Liver (tissue), 9 donors: ENCODE measurements around the gene FAM216B. TPM values are rescaled to one million over a fixed set of nuclear protein-coding genes. Genes with fewer than 3 reads are reported as not detected.

ENCODE experiments used
- DNase-seq: peaks from one replicate; pipeline ENCODE4 v3.0.0-alpha.2; 2017; ENCODE audit warnings: low spot score
- H3K27ac ChIP-seq, 2 donors: one replicate each; pipeline ENCODE4 v1.7.0; 2013; ENCODE audit warnings: inconsistent platforms in 2 of 2, low read length in 2 of 2, control low read depth in 1 of 2, low read depth in 1 of 2, mild to moderate bottlenecking in 1 of 2
- H3K27me3 ChIP-seq, 4 donors: one replicate each; pipeline versions ENCODE4 v1.6.1 to v1.7.0; 2013; ENCODE audit warnings: low read length in 3 of 4, inconsistent platforms in 1 of 4, mild to moderate bottlenecking in 1 of 4, moderate library complexity in 1 of 4; ENCODE audit not compliant: control insufficient read depth in 4 of 4, insufficient read depth in 4 of 4
- H3K36me3 ChIP-seq, 4 donors: one replicate each; pipeline versions ENCODE4 v1.6.1 to v1.7.0; 2013; ENCODE audit warnings: low read length in 3 of 4, mild to moderate bottlenecking in 3 of 4, low read depth in 1 of 4, moderate library complexity in 1 of 4; ENCODE audit not compliant: control insufficient read depth in 4 of 4, insufficient read depth in 3 of 4
- H3K4me1 ChIP-seq, 4 donors: one replicate each; pipeline versions ENCODE4 v1.6.1 to v1.7.0; 2013; ENCODE audit warnings: low read length in 3 of 4, mild to moderate bottlenecking in 3 of 4, moderate library complexity in 1 of 4; ENCODE audit not compliant: control insufficient read depth in 4 of 4, insufficient read depth in 4 of 4
- H3K4me3 ChIP-seq, 3 donors: one replicate each; pipeline versions ENCODE4 v1.6.1 to v1.7.0; 2013; ENCODE audit warnings: low read length in 3 of 3, control low read depth in 1 of 3, low read depth in 1 of 3, mild to moderate bottlenecking in 1 of 3
- H3K9ac ChIP-seq, 2 donors: one replicate each; pipeline ENCODE4 v1.7.0; 2013; ENCODE audit warnings: low read length in 2 of 2, mild to moderate bottlenecking in 2 of 2, moderate library complexity in 2 of 2, control low read depth in 1 of 2, low read depth in 1 of 2
- H3K9me3 ChIP-seq, 4 donors: one replicate each; pipeline versions ENCODE4 v1.6.1 to v1.7.0; 2013; ENCODE audit warnings: low read length in 3 of 4; ENCODE audit not compliant: control insufficient read depth in 4 of 4
- ATF3 ChIP-seq: IDR thresholded peaks from 2 replicates; pipeline ENCODE4 v1.6.1; 2016; ENCODE audit warnings: antibody characterized with exemption
- CTCF ChIP-seq: fragments of 150-350 bp; IDR thresholded peaks from 2 replicates; pipeline ENCODE4 v1.5.1; 2017; ENCODE audit warnings: improper control_type of control experiment, low read depth, low read length; ENCODE audit not compliant: missing input control
- EGR1 ChIP-seq, 2 donors: IDR thresholded peaks; 2 replicates each; pipeline ENCODE4 v1.6.1; 2016 to 2018; ENCODE audit warnings: antibody characterized with exemption in 2 of 2, low read depth in 2 of 2
- FOXA1 ChIP-seq: IDR thresholded peaks from 2 replicates; pipeline ENCODE4 v1.6.1; 2016; ENCODE audit warnings: antibody characterized with exemption
- FOXA2 ChIP-seq: IDR thresholded peaks from 2 replicates; pipeline ENCODE4 v1.6.1; 2016; ENCODE audit warnings: antibody characterized with exemption
- GABPA ChIP-seq, 2 donors: IDR thresholded peaks in 1 of 2; conservative IDR thresholded peaks in 1 of 2; 2 replicates each; pipeline ENCODE4 v1.6.1; 2016; ENCODE audit warnings: antibody characterized with exemption in 2 of 2, mild to moderate bottlenecking in 1 of 2, moderate library complexity in 1 of 2
- HNF4A ChIP-seq, 2 donors: conservative IDR thresholded peaks; 2 replicates each; pipeline ENCODE4 v1.6.1; 2016; ENCODE audit warnings: antibody characterized with exemption in 2 of 2, mild to moderate bottlenecking in 2 of 2
- HNF4G ChIP-seq: IDR thresholded peaks from 2 replicates; pipeline ENCODE4 v1.6.1; 2016; ENCODE audit warnings: antibody characterized with exemption
- JUND ChIP-seq, 2 donors: IDR thresholded peaks; 2 replicates each; pipeline ENCODE4 v1.6.1; 2016; ENCODE audit warnings: antibody characterized with exemption in 2 of 2
- MAX ChIP-seq: IDR thresholded peaks from 2 replicates; pipeline ENCODE4 v1.6.1; 2016; ENCODE audit warnings: antibody characterized with exemption
- NR2F2 ChIP-seq: IDR thresholded peaks from 2 replicates; pipeline ENCODE4 v1.6.1; 2016; ENCODE audit warnings: antibody characterized with exemption
- RAD21 ChIP-seq, 2 donors: IDR thresholded peaks; 2 replicates each; pipeline ENCODE4 v1.6.1; 2016; ENCODE audit warnings: antibody characterized with exemption in 2 of 2, mild to moderate bottlenecking in 2 of 2
- REST ChIP-seq: IDR thresholded peaks from 2 replicates; pipeline ENCODE4 v1.6.1; 2016; ENCODE audit warnings: antibody characterized with exemption, mild to moderate bottlenecking
- RXRA ChIP-seq, 2 donors: IDR thresholded peaks; 2 replicates each; pipeline ENCODE4 v1.6.1; 2017 to 2018; ENCODE audit warnings: antibody characterized with exemption in 2 of 2, mild to moderate bottlenecking in 1 of 2
- SP1 ChIP-seq: IDR thresholded peaks from 2 replicates; pipeline ENCODE4 v1.6.1; 2018; ENCODE audit warnings: antibody characterized with exemption, mild to moderate bottlenecking
- TAF1 ChIP-seq: conservative IDR thresholded peaks from 2 replicates; pipeline ENCODE4 v1.6.1; 2016; ENCODE audit warnings: antibody characterized with exemption, mild to moderate bottlenecking
- YY1 ChIP-seq: IDR thresholded peaks from 2 replicates; pipeline ENCODE4 v1.6.1; 2016; ENCODE audit warnings: antibody characterized with exemption, mild to moderate bottlenecking
- WGBS: extraction: QIAGEN DNeasy Blood & Tissue Kit; methylation state at CpG from one replicate; pipeline ENCODE4 v1.1.7; 2013; 5-methylcytosine and 5-hydroxymethylcytosine counted together
- polyA plus RNA-seq, 2 donors: library from polyadenylated mRNA; stranded (reverse) in 1 of 2; unstranded in 1 of 2; fragments of 200-250 nt in 1 of 2; fragments of >200 nt in 1 of 2; fragmentation: Nextera tagmentation in 1 of 2; extraction: Ambion mirVana in 1 of 2; gene quantifications; one replicate each; pipeline versions ENCODE4 v1.2.1 to v1.2.3, GENCODE V29; 2013 to 2015
- total RNA-seq, 2 donors: library from RNA; depleted of rRNA; stranded (reverse); fragments of >200 nt; gene quantifications; one replicate each; pipeline ENCODE4 v1.2.3, GENCODE V29; 2014
- TF ChIP-seq, protein P1 (sequence below): IDR thresholded peaks from 2 replicates; pipeline ENCODE4 v1.6.1; 2016; ENCODE audit warnings: antibody characterized with exemption
- donor health status: healthy.
- donor health status: healthy.
- donor health status: healthy.
- donor health status: healthy.
- donor health status: healthy.

The FAM216B gene
- total and polyA plus RNA-seq, 4 donors = not detected

DNA sequence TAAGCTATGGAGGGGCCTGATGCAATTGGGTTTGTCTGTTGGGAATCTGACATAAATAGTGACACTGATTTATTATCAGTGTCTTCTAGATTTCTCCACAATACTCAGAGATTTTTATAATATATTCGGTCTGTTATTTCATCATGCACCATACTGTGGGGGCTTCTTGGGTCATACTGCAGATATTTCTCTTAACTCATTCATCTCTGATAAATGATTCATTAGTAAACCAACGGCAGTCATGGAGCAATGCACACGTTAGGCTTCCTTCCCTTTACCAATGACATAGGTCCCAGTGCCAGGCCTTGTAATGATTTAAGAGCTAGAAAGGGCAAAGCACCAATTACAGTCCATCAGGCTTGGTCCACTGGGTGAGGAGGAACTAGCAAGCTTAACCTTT, 53.6 kb downstream of the FAM216B start:
- H3K4me1 ChIP-seq = peaks cover 0 to 9% (median 5%) of the 10 kb centered on the region in 4 donors
- H3K27ac ChIP-seq = no peak overlapping the region
- WGBS = 85% methylated on average over 3 of the region's 3 CpGs
- no peaks in the 10 kb centered on the region for H3K27me3 ChIP-seq
- no peaks in the 10 kb centered on the region for H3K36me3 ChIP-seq
- DNase-seq = no peak
- TF ChIP-seq SP1 = no peak
- TF ChIP-seq TAF1 = no peak
- no peaks in the 10 kb centered on the region for H3K9me3 ChIP-seq
- H3K4me3 ChIP-seq = no peak overlapping the region
- no peak overlapping the region for H3K9ac ChIP-seq

- no peak for TF ChIP-seq TAF1
- no peak for TF ChIP-seq GABPA (IDR thresholded peaks at IDR 0.05 in 1 of 2, conservative IDR thresholded peaks at IDR 0.05 in 1 of 2)
- no peak for TF ChIP-seq REST
- peak; percentile 76 to 79 for TF ChIP-seq RAD21 (IDR thresholded peaks at IDR 0.05)
- TF ChIP-seq, protein P1, sequence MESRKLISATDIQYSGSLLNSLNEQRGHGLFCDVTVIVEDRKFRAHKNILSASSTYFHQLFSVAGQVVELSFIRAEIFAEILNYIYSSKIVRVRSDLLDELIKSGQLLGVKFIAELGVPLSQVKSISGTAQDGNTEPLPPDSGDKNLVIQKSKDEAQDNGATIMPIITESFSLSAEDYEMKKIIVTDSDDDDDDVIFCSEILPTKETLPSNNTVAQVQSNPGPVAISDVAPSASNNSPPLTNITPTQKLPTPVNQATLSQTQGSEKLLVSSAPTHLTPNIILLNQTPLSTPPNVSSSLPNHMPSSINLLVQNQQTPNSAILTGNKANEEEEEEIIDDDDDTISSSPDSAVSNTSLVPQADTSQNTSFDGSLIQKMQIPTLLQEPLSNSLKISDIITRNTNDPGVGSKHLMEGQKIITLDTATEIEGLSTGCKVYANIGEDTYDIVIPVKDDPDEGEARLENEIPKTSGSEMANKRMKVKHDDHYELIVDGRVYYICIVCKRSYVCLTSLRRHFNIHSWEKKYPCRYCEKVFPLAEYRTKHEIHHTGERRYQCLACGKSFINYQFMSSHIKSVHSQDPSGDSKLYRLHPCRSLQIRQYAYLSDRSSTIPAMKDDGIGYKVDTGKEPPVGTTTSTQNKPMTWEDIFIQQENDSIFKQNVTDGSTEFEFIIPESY = no peak
- TF ChIP-seq HNF4G = no peak
- no peak for TF ChIP-seq FOXA1
- no peak for TF ChIP-seq NR2F2
- no peak for TF ChIP-seq SP1
- TF ChIP-seq EGR1 (IDR thresholded peaks at IDR 0.05; ENCODE audit: low read depth in 2 of 2) = no peak
- TF ChIP-seq HNF4A (conservative IDR thresholded peaks at IDR 0.05) = peak in 1 of 2 donors; percentile 41
- TF ChIP-seq CTCF = peak; percentile 46
- TF ChIP-seq YY1 = peak; percentile 42
- no peak for TF ChIP-seq ATF3
- TF ChIP-seq FOXA2 = peak; percentile 31
- no peak for TF ChIP-seq RXRA (IDR thresholded peaks at IDR 0.05)
- no peak for TF ChIP-seq MAX
- no peak for TF ChIP-seq JUND (IDR thresholded peaks at IDR 0.05)
- H3K27ac ChIP-seq = no peak overlapping the region
- H3K4me3 ChIP-seq = no peak overlapping the region
- H3K9ac ChIP-seq = peak overlapping the region in 1 of 2 donors; percentile 14
- WGBS = 49% methylated on average over 10 of the region's 10 CpGs
- no peak for DNase-seq
- no peaks in the 10 kb centered on the region for H3K27me3 ChIP-seq
- peaks cover 0 to 9% (median 5%) of the 10 kb centered on the region in 4 donors for H3K4me1 ChIP-seq
- H3K36me3 ChIP-seq = no peaks in the 10 kb centered on the region
- H3K9me3 ChIP-seq = no peaks in the 10 kb centered on the region
Observed at GRCh38 chr13:42836930-42837690, 55.7 kb downstream of the FAM216B start.
